Mucosa of gallbladder (tissue), 1 donor: ENCODE measurements around the gene FBLN2. TPM values are rescaled to one million over a fixed set of nuclear protein-coding genes. Genes with fewer than 3 reads are reported as not detected.

ENCODE experiments used
- total RNA-seq: library from RNA; stranded (reverse); gene quantifications from one replicate; pipeline ENCODE4 v1.2.1, GENCODE V29; 2021
- donor health status: DM: no; HTN: no; CAD: no.

FBLN2 gene
- total RNA-seq, 1 donor from 2014 or later = 44.3 TPM

Other genes starting within 250 kb of the FBLN2 start
- 12.1 TPM for gene NUP210, start 128.8 kb upstream of the FBLN2 start, total RNA-seq
- 43.7 TPM for gene HDAC11, start 68.8 kb upstream of the FBLN2 start, total RNA-seq